Measurements from ENCODE around the gene DRD4. TPM values are rescaled to one million over a fixed set of nuclear protein-coding genes. Genes with fewer than 3 reads are reported as not detected.
A peak's percentile ranks its signal among the peaks of the same experiment; 100 is the strongest.

Gene DRD4
- polyA plus RNA-seq, 4 donors, result 0.51 to 1.4 (median 1.1) TPM

DNA sequence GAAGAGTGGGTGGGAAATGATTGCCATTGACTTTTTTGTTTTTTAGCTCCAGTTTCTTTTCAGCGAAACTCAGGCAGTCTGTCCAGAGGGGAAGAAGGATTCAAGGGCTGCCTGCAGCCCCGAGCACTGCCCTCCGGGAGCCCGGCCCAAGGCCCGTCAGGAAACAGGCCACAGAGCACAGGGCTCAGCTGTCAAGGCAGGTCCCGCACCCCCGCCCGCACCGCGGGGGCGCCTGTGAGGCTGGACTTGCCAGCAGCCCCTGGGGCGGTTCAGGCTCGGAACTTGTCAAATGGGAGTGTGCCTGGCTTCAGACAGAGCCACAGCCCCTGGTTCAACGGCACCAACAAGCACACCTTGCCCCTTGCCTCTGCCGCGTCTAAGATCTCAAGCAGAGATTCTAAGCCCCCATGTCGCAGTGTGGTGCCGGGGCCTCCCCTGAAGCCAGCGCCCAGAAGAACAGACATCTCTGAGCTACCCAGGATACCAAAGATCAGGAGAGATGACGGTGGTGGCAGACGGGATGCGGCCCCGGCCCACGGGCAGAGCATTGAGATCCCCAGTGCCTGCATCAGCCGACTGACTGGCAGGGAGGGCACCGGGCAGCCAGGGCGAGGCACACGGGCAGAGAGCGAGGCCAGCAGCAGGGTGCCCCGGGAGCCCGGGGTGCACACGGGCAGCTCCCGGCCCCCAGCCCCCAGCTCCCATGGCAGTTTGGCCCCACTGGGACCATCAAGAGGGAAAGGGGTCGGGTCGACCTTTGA is 29.9 kb upstream of the DRD4 start:
- Histone ChIP-seq H3K36me3 (ENCODE audit: control insufficient read depth in 3 of 3, insufficient read depth in 2 of 3, low read depth in 1 of 3, low read length in 3 of 3) (peaks cover 42 to 100% (median 53%) of the 10 kb centered on the region in 3 donors), H3K4me1 (ENCODE audit: control insufficient read depth in 3 of 3, insufficient read depth in 2 of 3, low read depth in 1 of 3, low read length in 2 of 3) (no peaks in the 10 kb centered on the region), H3K27me3 (ENCODE audit: control insufficient read depth in 3 of 3, insufficient read depth in 3 of 3, low read length in 3 of 3) (no peaks in the 10 kb centered on the region), H3K9me3 (ENCODE audit: control insufficient read depth in 2 of 2, insufficient read depth in 1 of 2, low read depth in 1 of 2, low read length in 1 of 2) (no peaks in the 10 kb centered on the region), H3K4me3 (ENCODE audit: low read depth in 1 of 3, low read length in 3 of 3) (no peak overlapping the region), H3K27ac (ENCODE audit: low read depth in 1 of 3, low read length in 2 of 3) (no peak overlapping the region)
- no peak for DNase-seq
- no peak for FAIRE-seq
- WGBS, 3 donors, result 91 to 93% (median 92%) methylated on average over 34 to 35 of the region's 35 CpGs

DNA sequence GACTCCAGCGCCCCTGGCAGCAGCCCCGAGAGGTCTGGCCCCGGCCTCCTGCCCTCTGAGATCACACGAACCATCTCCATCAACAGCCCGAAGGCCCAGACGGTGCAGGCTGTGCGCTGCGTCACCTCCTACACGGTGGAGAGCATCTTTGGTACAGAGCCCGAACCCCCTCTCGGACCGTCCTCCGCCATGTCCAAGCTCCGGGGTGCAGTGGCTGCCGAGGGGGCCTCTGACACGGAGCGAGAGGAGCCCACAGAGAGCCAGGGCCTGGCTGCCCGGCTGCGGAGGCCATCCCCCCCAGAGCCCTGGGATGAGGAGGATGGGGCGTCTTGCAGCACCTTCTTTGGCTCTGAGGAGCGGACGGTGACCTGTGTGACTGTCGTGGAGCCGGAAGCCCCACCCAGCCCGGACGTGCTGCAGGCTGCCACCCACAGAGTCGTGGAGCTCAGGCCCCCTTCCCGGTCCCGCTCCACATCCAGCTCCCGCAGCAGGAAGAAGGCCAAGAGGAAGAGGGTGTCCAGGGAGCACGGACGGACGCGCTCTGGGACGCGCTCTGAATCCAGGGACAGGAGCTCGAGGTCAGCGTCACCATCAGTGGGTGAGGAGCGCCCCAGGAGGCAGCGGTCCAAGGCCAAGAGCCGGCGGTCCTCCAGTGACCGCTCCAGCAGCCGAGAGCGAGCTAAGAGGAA is 29.0 kb upstream of the DRD4 start:
- H3K36me3 ChIP-seq (ENCODE audit: control insufficient read depth in 3 of 3, insufficient read depth in 2 of 3, low read depth in 1 of 3, low read length in 3 of 3), result peaks cover 48 to 100% (median 52%) of the 10 kb centered on the region in 3 donors
- H3K27me3 ChIP-seq (ENCODE audit: control insufficient read depth in 3 of 3, insufficient read depth in 3 of 3, low read length in 3 of 3), result no peaks in the 10 kb centered on the region
- H3K4me1 ChIP-seq (ENCODE audit: control insufficient read depth in 3 of 3, insufficient read depth in 2 of 3, low read depth in 1 of 3, low read length in 2 of 3), result peaks cover 0 to 3% (median 2%) of the 10 kb centered on the region in 3 donors
- FAIRE-seq, result no peak
- no peaks in the 10 kb centered on the region for H3K9me3 ChIP-seq (ENCODE audit: control insufficient read depth in 2 of 2, insufficient read depth in 1 of 2, low read depth in 1 of 2, low read length in 1 of 2)
- DNase-seq, result no peak
- no peak overlapping the region for H3K4me3 ChIP-seq (ENCODE audit: low read depth in 1 of 3, low read length in 3 of 3)
- WGBS, 3 donors, result 91 to 94% (median 93%) methylated on average over 44 to 45 of the region's 45 CpGs
- H3K27ac ChIP-seq (ENCODE audit: low read depth in 1 of 3, low read length in 2 of 3), result no peak overlapping the region

DNA sequence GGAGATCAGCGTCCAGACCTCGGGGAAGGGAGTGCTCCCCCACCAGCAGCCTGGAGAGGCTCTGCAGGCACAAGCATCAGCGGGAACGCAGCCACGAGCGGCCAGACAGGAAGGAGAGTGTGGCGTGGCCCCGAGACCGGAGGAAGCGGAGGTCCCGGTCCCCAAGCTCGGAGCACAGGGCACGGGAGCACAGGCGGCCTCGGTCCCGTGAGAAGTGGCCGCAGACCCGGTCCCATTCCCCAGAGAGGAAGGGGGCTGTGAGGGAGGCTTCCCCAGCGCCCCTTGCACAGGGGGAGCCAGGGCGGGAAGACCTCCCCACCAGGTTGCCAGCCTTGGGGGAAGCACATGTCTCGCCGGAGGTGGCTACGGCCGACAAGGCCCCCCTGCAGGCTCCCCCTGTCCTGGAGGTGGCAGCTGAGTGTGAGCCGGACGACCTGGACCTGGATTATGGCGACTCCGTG is 28.2 kb upstream of the DRD4 start:
- H3K27me3 ChIP-seq (ENCODE audit: control insufficient read depth in 3 of 3, insufficient read depth in 3 of 3, low read length in 3 of 3), result no peaks in the 10 kb centered on the region
- no peak overlapping the region for H3K27ac ChIP-seq (ENCODE audit: low read depth in 1 of 3, low read length in 2 of 3)
- DNase-seq (no peak), FAIRE-seq (no peak)
- H3K36me3 ChIP-seq (ENCODE audit: control insufficient read depth in 3 of 3, insufficient read depth in 2 of 3, low read depth in 1 of 3, low read length in 3 of 3), result peaks cover 47 to 99% (median 49%) of the 10 kb centered on the region in 3 donors
- H3K4me1 ChIP-seq (ENCODE audit: control insufficient read depth in 3 of 3, insufficient read depth in 2 of 3, low read depth in 1 of 3, low read length in 2 of 3), result peaks cover 2 to 7% (median 4%) of the 10 kb centered on the region in 3 donors
- H3K9me3 ChIP-seq (ENCODE audit: control insufficient read depth in 2 of 2, insufficient read depth in 1 of 2, low read depth in 1 of 2, low read length in 1 of 2), result no peaks in the 10 kb centered on the region
- 81 to 93% (median 82%) methylated on average over 28 of the region's 28 CpGs for WGBS, 3 donors
- no peak overlapping the region for H3K4me3 ChIP-seq (ENCODE audit: low read depth in 1 of 3, low read length in 3 of 3)

DNA sequence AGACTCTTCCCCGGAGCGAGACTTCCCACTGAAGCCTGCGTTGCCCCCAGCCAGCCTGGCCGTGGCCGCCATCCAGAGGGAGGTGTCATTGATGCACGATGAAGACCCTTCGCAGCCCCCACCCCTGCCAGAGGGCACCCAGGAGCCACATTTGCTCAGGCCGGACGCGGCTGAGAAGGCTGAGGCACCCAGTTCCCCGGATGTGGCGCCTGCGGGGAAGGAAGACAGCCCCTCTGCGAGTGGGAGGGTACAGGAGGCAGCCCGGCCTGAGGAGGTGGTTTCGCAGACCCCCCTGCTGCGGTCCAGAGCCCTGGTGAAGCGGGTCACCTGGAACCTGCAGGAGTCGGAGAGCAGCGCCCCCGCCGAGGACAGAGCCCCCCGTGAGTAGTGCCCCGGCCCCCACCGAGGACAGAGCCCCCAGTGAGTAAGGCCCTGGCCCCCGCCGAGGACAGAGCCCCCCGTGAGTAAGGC is 27.7 kb upstream of the DRD4 start:
- DNase-seq, result no peak
- peaks cover 4 to 12% (median 7%) of the 10 kb centered on the region in 3 donors for H3K4me1 ChIP-seq (ENCODE audit: control insufficient read depth in 3 of 3, insufficient read depth in 2 of 3, low read depth in 1 of 3, low read length in 2 of 3)
- no peaks in the 10 kb centered on the region for H3K27me3 ChIP-seq (ENCODE audit: control insufficient read depth in 3 of 3, insufficient read depth in 3 of 3, low read length in 3 of 3)
- FAIRE-seq, result no peak
- H3K4me3 ChIP-seq (ENCODE audit: low read depth in 1 of 3, low read length in 3 of 3), result no peak overlapping the region
- 90 to 92% (median 91%) methylated on average over 21 to 28 of the region's 28 CpGs for WGBS, 3 donors
- peaks cover 43 to 99% (median 45%) of the 10 kb centered on the region in 3 donors for H3K36me3 ChIP-seq (ENCODE audit: control insufficient read depth in 3 of 3, insufficient read depth in 2 of 3, low read depth in 1 of 3, low read length in 3 of 3)
- H3K9me3 ChIP-seq (ENCODE audit: control insufficient read depth in 2 of 2, insufficient read depth in 1 of 2, low read depth in 1 of 2, low read length in 1 of 2), result no peaks in the 10 kb centered on the region
- no peak overlapping the region for H3K27ac ChIP-seq (ENCODE audit: low read depth in 1 of 3, low read length in 2 of 3)

DNA sequence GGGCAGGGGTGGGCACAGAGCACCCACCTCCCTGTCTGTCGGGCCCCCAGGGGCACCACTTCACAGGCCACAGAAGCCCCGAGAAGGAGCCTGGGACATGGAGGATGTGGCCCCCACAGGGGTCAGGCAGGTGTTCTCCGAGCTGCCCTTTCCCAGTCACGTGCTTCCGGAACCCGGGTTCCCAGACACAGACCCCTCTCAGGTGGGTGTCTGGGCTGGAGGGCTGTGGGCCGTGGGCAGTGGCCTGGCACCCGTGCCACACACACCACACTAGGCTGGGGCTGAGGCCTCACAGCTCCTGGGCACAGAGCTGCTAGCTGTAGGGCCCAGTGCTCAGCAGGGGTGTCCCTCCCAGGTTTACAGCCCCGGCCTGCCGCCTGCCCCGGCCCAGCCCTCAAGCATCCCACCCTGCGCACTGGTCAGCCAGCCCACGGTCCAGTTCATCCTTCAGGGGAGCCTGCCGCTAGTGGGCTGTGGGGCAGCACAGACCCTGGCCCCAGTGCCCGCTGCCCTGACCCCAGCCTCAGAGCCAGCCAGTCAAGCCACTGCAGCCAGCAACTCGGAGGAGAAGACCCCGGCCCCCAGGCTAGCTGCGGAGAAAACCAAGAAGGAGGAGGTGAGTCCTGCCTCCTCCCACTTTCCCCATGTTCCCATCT is 26.8 kb upstream of the DRD4 start:
- peaks cover 39 to 97% (median 43%) of the 10 kb centered on the region in 3 donors for H3K36me3 ChIP-seq (ENCODE audit: control insufficient read depth in 3 of 3, insufficient read depth in 2 of 3, low read depth in 1 of 3, low read length in 3 of 3)

DNA sequence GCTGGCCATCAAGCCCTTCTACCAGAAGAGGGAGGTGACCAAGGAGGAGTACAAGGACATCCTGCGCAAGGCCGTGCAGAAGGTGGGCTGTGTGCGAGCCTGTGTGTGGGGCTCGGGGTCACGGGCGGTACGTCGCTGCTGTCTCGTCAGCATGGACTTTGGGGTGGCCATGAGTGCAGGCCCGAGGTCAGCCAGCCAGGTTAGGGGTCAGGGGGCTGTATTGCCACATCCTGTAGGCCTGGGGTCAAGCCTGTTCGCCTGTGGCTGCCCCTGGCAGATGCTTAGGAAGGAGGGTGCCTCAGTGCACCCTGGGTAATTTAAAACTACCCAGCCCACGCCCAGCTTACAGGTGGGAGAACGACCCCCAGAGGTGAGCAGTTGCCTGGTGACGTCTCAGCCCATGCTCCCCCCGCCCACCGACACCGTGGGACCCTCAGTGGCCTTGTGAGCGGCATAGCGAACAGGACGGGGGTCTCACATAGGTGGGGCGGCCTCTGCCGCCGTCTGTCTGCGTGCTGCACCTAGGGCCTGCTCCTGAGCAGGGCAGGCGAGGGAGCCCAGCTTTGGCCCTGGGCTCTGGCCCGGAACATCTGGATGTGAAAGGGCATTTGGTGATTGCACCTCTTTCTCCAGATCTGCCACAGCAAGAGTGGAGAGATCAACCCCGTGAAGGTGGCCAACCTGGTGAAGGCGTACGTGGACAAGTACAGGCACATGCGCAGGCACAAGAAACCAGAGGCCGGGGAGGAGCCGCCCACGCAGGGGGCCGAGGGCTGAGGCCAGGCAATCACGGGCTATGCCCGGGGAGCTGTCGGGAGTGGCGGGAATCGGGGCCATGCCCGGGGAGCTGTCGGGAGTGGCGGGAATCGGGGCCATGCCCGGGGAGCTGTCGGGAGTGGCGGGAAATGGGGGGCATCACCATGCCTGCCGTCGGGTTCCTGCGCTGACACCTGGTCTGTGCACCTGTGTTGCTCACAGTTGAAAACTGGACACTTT is 25.8 kb upstream of the DRD4 start:
- Histone ChIP-seq H3K4me1 (ENCODE audit: control insufficient read depth in 3 of 3, insufficient read depth in 2 of 3, low read depth in 1 of 3, low read length in 2 of 3) (peaks cover 4 to 28% (median 7%) of the 10 kb centered on the region in 3 donors), H3K36me3 (ENCODE audit: control insufficient read depth in 3 of 3, insufficient read depth in 2 of 3, low read depth in 1 of 3, low read length in 3 of 3) (peaks cover 33 to 89% (median 35%) of the 10 kb centered on the region in 3 donors), H3K27me3 (ENCODE audit: control insufficient read depth in 3 of 3, insufficient read depth in 3 of 3, low read length in 3 of 3) (no peaks in the 10 kb centered on the region), H3K4me3 (ENCODE audit: low read depth in 1 of 3, low read length in 3 of 3) (no peak overlapping the region), H3K9me3 (ENCODE audit: control insufficient read depth in 2 of 2, insufficient read depth in 1 of 2, low read depth in 1 of 2, low read length in 1 of 2) (no peaks in the 10 kb centered on the region), H3K27ac (ENCODE audit: low read depth in 1 of 3, low read length in 2 of 3) (peak overlapping the region in 2 of 3 donors; percentile 92 to 95)
- no peak for DNase-seq
- FAIRE-seq, result no peak
- WGBS, 3 donors, result 61 to 73% (median 66%) methylated on average over 44 to 49 of the region's 49 CpGs

More for the DNA sequence above, 26.8 kb upstream of the DRD4 start:
- DNase-seq, result no peak
- WGBS, 3 donors, result 93 to 95% (median 94%) methylated on average over 17 to 18 of the region's 18 CpGs
- H3K4me3 ChIP-seq (ENCODE audit: low read depth in 1 of 3, low read length in 3 of 3), result no peak overlapping the region
- peaks cover 4 to 21% (median 7%) of the 10 kb centered on the region in 3 donors for H3K4me1 ChIP-seq (ENCODE audit: control insufficient read depth in 3 of 3, insufficient read depth in 2 of 3, low read depth in 1 of 3, low read length in 2 of 3)
- H3K9me3 ChIP-seq (ENCODE audit: control insufficient read depth in 2 of 2, insufficient read depth in 1 of 2, low read depth in 1 of 2, low read length in 1 of 2), result no peaks in the 10 kb centered on the region
- H3K27me3 ChIP-seq (ENCODE audit: control insufficient read depth in 3 of 3, insufficient read depth in 3 of 3, low read length in 3 of 3), result no peaks in the 10 kb centered on the region
- no peak overlapping the region for H3K27ac ChIP-seq (ENCODE audit: low read depth in 1 of 3, low read length in 2 of 3)
- no peak for FAIRE-seq

DNA sequence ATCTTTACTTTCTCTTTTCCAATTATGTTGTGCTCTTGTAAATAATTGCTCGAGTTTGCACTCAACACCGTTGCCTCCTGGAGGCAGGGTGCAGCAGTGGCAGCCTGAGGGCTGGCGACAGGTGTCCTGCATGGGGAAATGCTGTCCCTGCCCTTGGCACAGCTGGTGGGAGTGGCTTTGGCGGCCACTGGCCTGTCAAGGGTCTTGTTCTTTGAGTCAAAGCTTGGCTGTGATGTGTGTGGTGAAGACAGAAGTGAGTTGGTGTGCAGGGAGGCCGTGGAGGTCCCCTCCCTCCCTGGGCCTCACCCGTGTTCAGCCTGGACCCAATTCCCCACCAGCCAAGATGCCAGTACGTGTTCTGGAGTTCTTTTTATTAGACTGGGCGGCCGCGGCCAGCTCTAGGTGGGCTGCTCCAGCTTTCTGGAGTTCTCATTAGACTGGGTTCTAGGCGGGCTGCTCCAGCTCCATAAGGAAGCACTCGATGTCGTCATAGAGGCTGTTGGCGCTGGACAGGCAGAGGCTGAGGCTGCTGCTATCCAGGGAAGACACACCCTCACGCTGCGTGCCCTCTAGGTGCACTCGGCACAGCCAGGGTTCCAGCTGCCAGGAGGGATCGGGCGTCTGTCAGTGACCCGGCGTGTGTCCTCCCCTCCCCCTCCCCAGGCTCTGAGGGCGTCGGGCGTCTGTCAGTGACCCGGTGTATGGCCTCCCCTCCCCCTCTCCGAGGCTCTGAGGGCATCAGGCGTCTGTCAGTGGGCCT is 24.7 kb upstream of the DRD4 start:
- Histone ChIP-seq H3K4me3 (ENCODE audit: low read depth in 1 of 3, low read length in 3 of 3) (no peak overlapping the region), H3K27me3 (ENCODE audit: control insufficient read depth in 3 of 3, insufficient read depth in 3 of 3, low read length in 3 of 3) (no peaks in the 10 kb centered on the region), H3K9me3 (ENCODE audit: control insufficient read depth in 2 of 2, insufficient read depth in 1 of 2, low read depth in 1 of 2, low read length in 1 of 2) (no peaks in the 10 kb centered on the region), H3K4me1 (ENCODE audit: control insufficient read depth in 3 of 3, insufficient read depth in 2 of 3, low read depth in 1 of 3, low read length in 2 of 3) (peaks cover 4 to 33% (median 7%) of the 10 kb centered on the region in 3 donors), H3K36me3 (ENCODE audit: control insufficient read depth in 3 of 3, insufficient read depth in 2 of 3, low read depth in 1 of 3, low read length in 3 of 3) (peaks cover 28 to 88% (median 29%) of the 10 kb centered on the region in 3 donors), H3K27ac (ENCODE audit: low read depth in 1 of 3, low read length in 2 of 3) (peak overlapping the region; percentile 44 to 95 (median 92))
- FAIRE-seq, result no peak
- DNase-seq, result peak; percentile 57 to 90
- 20 to 55% (median 51%) methylated on average over 27 of the region's 27 CpGs for WGBS, 3 donors
